H9 (cell line): Measurements from ENCODE around the gene SLC1A6. TPM values are rescaled to one million over a fixed set of nuclear protein-coding genes. Genes with fewer than 3 reads are reported as not detected.
"Not testable (repeated sequence)": the region's sequence is repeated elsewhere in the genome, so short reads cannot be mapped to it uniquely, and the experiment has no call there.

Experiments
- DNase-seq: peaks from one replicate; pipeline ENCODE4 v3.0.0-alpha.2; 2017
- H2AFZ ChIP-seq: one replicate; pipeline ENCODE4 v1.6.1; 2013; ENCODE audit warnings: mild to moderate bottlenecking, low read length, control low read depth, moderate library complexity
- H2AK5ac ChIP-seq: 2 replicates; pipeline ENCODE4 v1.6.1; 2013; ENCODE audit warnings: low read length, control low read depth, mixed read lengths; ENCODE audit not compliant: insufficient read length
- H2BK120ac ChIP-seq: one replicate; pipeline ENCODE4 v1.6.1; 2013; ENCODE audit warnings: low read depth, mild to moderate bottlenecking, low read length, control low read depth, inconsistent platforms; ENCODE audit not compliant: poor library complexity, severe bottlenecking
- H2BK12ac ChIP-seq: 2 replicates; pipeline ENCODE4 v1.6.1; 2013; ENCODE audit warnings: low read length, control low read depth, mixed read lengths, low read depth; ENCODE audit not compliant: insufficient read length
- H2BK15ac ChIP-seq: 2 replicates; pipeline ENCODE4 v1.6.1; 2013; ENCODE audit warnings: low read depth, low read length, control low read depth
- H2BK20ac ChIP-seq: one replicate; pipeline ENCODE4 v1.6.1; 2013; ENCODE audit warnings: low read depth, mild to moderate bottlenecking, low read length, control low read depth, inconsistent platforms; ENCODE audit not compliant: poor library complexity, severe bottlenecking
- H2BK5ac ChIP-seq: 2 replicates; pipeline ENCODE4 v1.6.1; 2013; ENCODE audit warnings: low read length, control low read depth, mixed read lengths; ENCODE audit not compliant: insufficient read length
- H3K14ac ChIP-seq: 2 replicates; pipeline ENCODE4 v1.6.1; 2013; ENCODE audit warnings: low read length, control low read depth; ENCODE audit not compliant: insufficient read depth
- H3K18ac ChIP-seq: 2 replicates; pipeline ENCODE4 v1.6.1; 2013; ENCODE audit warnings: low read depth, mild to moderate bottlenecking, mixed read lengths, low read length, control low read depth; ENCODE audit not compliant: insufficient read length
- H3K23ac ChIP-seq: 2 replicates; pipeline ENCODE4 v1.6.1; 2013; ENCODE audit warnings: low read length, control low read depth, mixed read lengths, low read depth; ENCODE audit not compliant: insufficient read length
- H3K23me2 ChIP-seq: 2 replicates; pipeline ENCODE4 v1.6.1; 2013; ENCODE audit warnings: low read depth, mild to moderate bottlenecking, mixed read lengths, low read length, control low read depth; ENCODE audit not compliant: insufficient read length, poor library complexity, severe bottlenecking
- H3K27ac ChIP-seq: 2 replicates; pipeline ENCODE4 v1.5.1; 2013; ENCODE audit warnings: low read length, control low read depth, mixed read lengths, low read depth; ENCODE audit not compliant: insufficient read length
- H3K27me3 ChIP-seq: 2 replicates; pipeline ENCODE4 v1.6.1; 2013; ENCODE audit warnings: low read length, control low read depth, inconsistent platforms; ENCODE audit not compliant: insufficient read depth
- H3K4ac ChIP-seq: 2 replicates; pipeline ENCODE4 v1.6.1; 2013; ENCODE audit warnings: low read depth, mild to moderate bottlenecking, control low read depth, inconsistent platforms, low read length, moderate library complexity
- H3K4me1 ChIP-seq: 2 replicates; pipeline ENCODE4 v1.6.1; 2013; ENCODE audit warnings: low read length, control low read depth, inconsistent platforms; ENCODE audit not compliant: insufficient read depth
- H3K4me2 ChIP-seq: 2 replicates; pipeline ENCODE4 v1.6.1; 2013; ENCODE audit warnings: low read length, control low read depth, mixed read lengths; ENCODE audit not compliant: insufficient read length, insufficient read depth
- H3K56ac ChIP-seq: 2 replicates; pipeline ENCODE4 v1.6.1; 2013; ENCODE audit warnings: low read depth, mild to moderate bottlenecking, mixed read lengths, low read length, control low read depth; ENCODE audit not compliant: insufficient read length
- H3K79me1 ChIP-seq: 2 replicates; pipeline ENCODE4 v1.6.1; 2013; ENCODE audit warnings: low read depth, mild to moderate bottlenecking, moderate library complexity, low read length, control low read depth, inconsistent platforms; ENCODE audit not compliant: insufficient read depth, poor library complexity, severe bottlenecking
- H3K79me2 ChIP-seq: 2 replicates; pipeline ENCODE4 v1.6.1; 2013; ENCODE audit warnings: low read length, control low read depth, inconsistent platforms; ENCODE audit not compliant: insufficient read depth
- H3K9ac ChIP-seq: 2 replicates; pipeline ENCODE4 v1.6.1; 2013; ENCODE audit warnings: low read length, control low read depth, mixed read lengths; ENCODE audit not compliant: insufficient read length; ENCODE audit errors: extremely low read depth
- H3K9me3 ChIP-seq: one replicate; pipeline ENCODE4 v1.6.1; 2013; ENCODE audit warnings: low read depth, low read length, inconsistent platforms; ENCODE audit not compliant: control insufficient read depth
- H3T11ph ChIP-seq: one replicate; pipeline ENCODE4 v1.6.1; 2013; ENCODE audit warnings: mild to moderate bottlenecking, low read length, control low read depth, inconsistent platforms
- H4K20me1 ChIP-seq: one replicate; pipeline ENCODE4 v1.6.1; 2013; ENCODE audit not compliant: control insufficient read depth, insufficient read length, insufficient read depth
- H4K5ac ChIP-seq: 2 replicates; pipeline ENCODE4 v1.6.1; 2013; ENCODE audit warnings: low read depth, mild to moderate bottlenecking, mixed read lengths, low read length, control low read depth; ENCODE audit not compliant: insufficient read length
- H4K8ac ChIP-seq: replicated peaks from 2 replicates; pipeline ENCODE4 v1.6.1; 2013; ENCODE audit warnings: low read length, control low read depth, mixed read lengths, low read depth; ENCODE audit not compliant: insufficient read length
- H4K91ac ChIP-seq: 2 replicates; pipeline ENCODE4 v1.6.1; 2013; ENCODE audit warnings: low read depth, mild to moderate bottlenecking, moderate library complexity, mixed read lengths, low read length, control low read depth; ENCODE audit not compliant: insufficient read length
- H3K27ac Mint-ChIP-seq, 3 experiments: 2 replicates in 2 of 3; 3 replicates in 1 of 3; pipeline ENCODE4 v1.8.0; 2020 to 2021; ENCODE audit warnings: mixed read lengths in 3 of 3, mild to moderate bottlenecking in 1 of 3, moderate library complexity in 1 of 3
- H3K27me3 Mint-ChIP-seq: 2 replicates; pipeline ENCODE4 v1.8.0; 2021; ENCODE audit warnings: low read depth, mild to moderate bottlenecking, moderate library complexity, mixed read lengths
- H3K36me3 Mint-ChIP-seq, 3 experiments: 2 replicates in 2 of 3; 3 replicates in 1 of 3; pipeline ENCODE4 v1.8.0; 2020 to 2021; ENCODE audit warnings: low read depth in 3 of 3, mixed read lengths in 3 of 3; ENCODE audit not compliant: insufficient read depth in 1 of 3
- H3K4me1 Mint-ChIP-seq, 2 experiments: 2 replicates each; pipeline ENCODE4 v1.8.0; 2020; ENCODE audit warnings: mixed read lengths in 2 of 2
- H3K4me3 Mint-ChIP-seq, 2 experiments: 2 replicates in 1 of 2; 3 replicates in 1 of 2; pipeline ENCODE4 v1.8.0; 2020 to 2021; ENCODE audit warnings: mild to moderate bottlenecking in 2 of 2, mixed read lengths in 2 of 2, moderate library complexity in 1 of 2
- H3K9me3 Mint-ChIP-seq, 2 experiments: 2 replicates in 1 of 2; 3 replicates in 1 of 2; pipeline ENCODE4 v1.8.0; 2020; ENCODE audit warnings: mild to moderate bottlenecking in 2 of 2, mixed read lengths in 2 of 2, moderate library complexity in 1 of 2
- WGBS: extraction: QIAGEN DNeasy Blood & Tissue Kit; methylation state at CpG from one replicate; pipeline ENCODE4 v1.1.7; 2013; ENCODE audit warnings: missing lambda C conversion rate, low lambda C conversion rate, mixed read lengths; ENCODE audit not compliant: insufficient read length; ENCODE audit errors: extremely low coverage; 5-methylcytosine and 5-hydroxymethylcytosine counted together
- total RNA-seq: library from RNA; stranded (reverse); gene quantifications from 2 replicates; pipeline ENCODE4 v1.2.1, GENCODE V29; 2021
- TF ChIP-seq, protein P1 (sequence below): fragments of 200-600 bp; sonication (generic); conservative IDR thresholded peaks from 3 replicates; pipeline ENCODE4 v1.8.0; 2021; ENCODE audit warnings: antibody characterized with exemption, mild to moderate bottlenecking

Gene SLC1A6
- total RNA-seq, 1 experiment from 2014 or later = 8.3 TPM

DNA sequence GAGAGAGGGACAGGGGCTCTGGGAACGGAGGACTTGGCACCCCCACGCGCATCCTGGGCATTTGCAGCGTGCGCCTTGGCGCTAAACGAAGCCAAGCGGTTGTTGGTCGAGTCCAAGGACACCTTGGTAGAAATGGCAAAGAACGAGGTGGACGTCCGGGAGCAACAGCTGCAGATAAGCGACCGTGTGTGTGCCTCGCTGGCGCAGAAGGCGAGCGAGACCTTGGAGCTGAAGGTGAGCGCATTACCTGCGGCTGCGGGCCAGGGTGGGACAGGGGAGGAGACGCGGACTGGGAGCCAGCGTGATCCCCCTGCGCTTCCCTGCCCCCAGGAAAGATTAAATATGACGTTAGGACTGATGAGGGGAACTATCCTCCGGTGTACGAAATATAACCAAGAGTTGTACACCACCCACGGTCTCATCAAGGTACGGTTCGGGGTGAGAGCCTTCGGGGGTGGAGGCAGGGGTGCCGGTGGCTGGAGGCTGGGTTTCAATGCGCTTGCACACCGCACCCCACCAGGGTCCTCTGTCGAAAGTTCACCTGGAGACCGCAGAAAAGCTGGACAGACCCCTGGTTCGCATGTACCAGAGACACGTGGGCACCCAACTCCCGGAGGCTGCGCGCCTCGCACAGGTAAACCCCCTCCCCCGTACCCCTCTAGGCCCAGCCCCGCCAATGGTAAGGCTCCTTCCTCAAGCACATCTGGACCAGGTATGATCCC, 41.8 kb upstream of the SLC1A6 start:
- H4K20me1 ChIP-seq = no peaks in the 10 kb centered on the region
- no peaks in the 10 kb centered on the region for H3K9me3 ChIP-seq
- peaks cover 16% of the 10 kb centered on the region for H3K27me3 Mint-ChIP-seq
- no peak overlapping the region for H4K91ac ChIP-seq
- no peaks in the 10 kb centered on the region for H3K79me1 ChIP-seq
- no peak overlapping the region for H3K18ac ChIP-seq
- no peaks in the 10 kb centered on the region for H3K4me1 ChIP-seq
- no peak overlapping the region; the same call in 1 of the 2 replicates for H2BK15ac ChIP-seq
- no peaks in the 10 kb centered on the region for H3K23me2 ChIP-seq
- no peak overlapping the region for H3K4ac ChIP-seq
- no peak overlapping the region for H2BK120ac ChIP-seq
- H3K9me3 Mint-ChIP-seq = peaks cover 0 to 79% of the 10 kb centered on the region in 2 experiments; a peak in 2 of 5 replicates
- H2BK12ac ChIP-seq = no peak overlapping the region
- TF ChIP-seq, protein P1, sequence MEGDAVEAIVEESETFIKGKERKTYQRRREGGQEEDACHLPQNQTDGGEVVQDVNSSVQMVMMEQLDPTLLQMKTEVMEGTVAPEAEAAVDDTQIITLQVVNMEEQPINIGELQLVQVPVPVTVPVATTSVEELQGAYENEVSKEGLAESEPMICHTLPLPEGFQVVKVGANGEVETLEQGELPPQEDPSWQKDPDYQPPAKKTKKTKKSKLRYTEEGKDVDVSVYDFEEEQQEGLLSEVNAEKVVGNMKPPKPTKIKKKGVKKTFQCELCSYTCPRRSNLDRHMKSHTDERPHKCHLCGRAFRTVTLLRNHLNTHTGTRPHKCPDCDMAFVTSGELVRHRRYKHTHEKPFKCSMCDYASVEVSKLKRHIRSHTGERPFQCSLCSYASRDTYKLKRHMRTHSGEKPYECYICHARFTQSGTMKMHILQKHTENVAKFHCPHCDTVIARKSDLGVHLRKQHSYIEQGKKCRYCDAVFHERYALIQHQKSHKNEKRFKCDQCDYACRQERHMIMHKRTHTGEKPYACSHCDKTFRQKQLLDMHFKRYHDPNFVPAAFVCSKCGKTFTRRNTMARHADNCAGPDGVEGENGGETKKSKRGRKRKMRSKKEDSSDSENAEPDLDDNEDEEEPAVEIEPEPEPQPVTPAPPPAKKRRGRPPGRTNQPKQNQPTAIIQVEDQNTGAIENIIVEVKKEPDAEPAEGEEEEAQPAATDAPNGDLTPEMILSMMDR = no peak
- H3K23ac ChIP-seq = no peak overlapping the region
- H2BK20ac ChIP-seq = no peak overlapping the region
- no peak overlapping the region for H3K9ac ChIP-seq
- peaks cover 0 to 12% (median 0%) of the 10 kb centered on the region in 3 experiments; a peak in 2 of 7 replicates for H3K36me3 Mint-ChIP-seq
- H3K14ac ChIP-seq = no peak overlapping the region
- H2BK5ac ChIP-seq = no peak overlapping the region
- no peak overlapping the region for H4K5ac ChIP-seq
- H3K27me3 ChIP-seq = no peaks in the 10 kb centered on the region
- no CpG with 5 or more reads among the region's 45 CpGs for WGBS
- no peak overlapping the region for H3K4me2 ChIP-seq
- no peaks in the 10 kb centered on the region for H3K79me2 ChIP-seq
- no peak overlapping the region for H3T11ph ChIP-seq
- no peak overlapping the region for H3K27ac ChIP-seq
- no peak for DNase-seq
- no peak overlapping the region for H3K27ac Mint-ChIP-seq
- no peak overlapping the region for H4K8ac ChIP-seq
- H2AK5ac ChIP-seq = no peak overlapping the region
- H2AFZ ChIP-seq = no peak overlapping the region
- H3K4me3 Mint-ChIP-seq = no peak overlapping the region
- H3K56ac ChIP-seq = no peak overlapping the region
- no peaks in the 10 kb centered on the region for H3K4me1 Mint-ChIP-seq

DNA sequence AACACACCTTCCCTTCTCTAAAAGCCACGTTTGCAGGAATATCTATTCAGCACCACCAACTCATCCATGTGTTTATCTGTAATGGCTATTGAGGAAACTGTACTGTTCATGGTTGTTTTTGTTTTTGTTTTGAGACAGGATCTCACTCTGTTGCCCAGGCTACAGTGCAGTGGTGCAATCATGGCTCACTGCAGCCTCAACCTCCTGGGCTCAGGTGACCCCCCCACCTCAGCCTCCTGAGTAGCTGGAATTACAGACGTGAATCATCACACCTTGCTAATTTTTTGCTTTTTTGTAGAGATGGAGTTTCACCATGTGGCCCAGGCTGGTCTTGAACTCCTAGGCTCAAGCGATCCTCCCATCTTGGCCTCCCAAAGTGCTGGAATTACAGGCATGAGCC, 39.2 kb upstream of the SLC1A6 start:
- WGBS = no CpG with 5 or more reads among the region's 3 CpGs
- not testable (repeated sequence) for H3K4me3 Mint-ChIP-seq, H3K56ac ChIP-seq, H3K4me1 Mint-ChIP-seq, DNase-seq, H3K79me1 ChIP-seq, H4K5ac ChIP-seq, H2AFZ ChIP-seq, H4K8ac ChIP-seq, H3K9ac ChIP-seq, H3K23me2 ChIP-seq, H3K4me2 ChIP-seq, H3K4me1 ChIP-seq, H3K79me2 ChIP-seq, H4K20me1 ChIP-seq, H2AK5ac ChIP-seq, H2BK5ac ChIP-seq, H2BK12ac ChIP-seq, H2BK15ac ChIP-seq, H2BK120ac ChIP-seq, H3K23ac ChIP-seq, H3K9me3 ChIP-seq, H3K18ac ChIP-seq, H3K27me3 ChIP-seq, H3K14ac ChIP-seq, H3K4ac ChIP-seq, H3K27ac ChIP-seq, H3T11ph ChIP-seq, H2BK20ac ChIP-seq, H4K91ac ChIP-seq
- peaks cover 0 to 10% (median 0%) of the 10 kb centered on the region in 3 experiments; a peak in 2 of 7 replicates for H3K36me3 Mint-ChIP-seq
- H3K27me3 Mint-ChIP-seq = peaks cover 12% of the 10 kb centered on the region
- peak overlapping the region in 1 of 3 experiments; percentile 29; a peak in 2 of 7 replicates for H3K27ac Mint-ChIP-seq
- peaks cover 0 to 69% of the 10 kb centered on the region in 2 experiments; a peak in 3 of 5 replicates for H3K9me3 Mint-ChIP-seq
